NOMO-1 treated with dmso at 0.1 percent for 144 hours (cell line): ENCODE data around the gene NAP1L4.

ENCODE experiments used
- DNase-seq: peaks from one replicate; lab custom pipeline; 2025; ENCODE audit not compliant: unreplicated experiment; lab: John Stamatoyannopoulos, UW

The NAP1L4 gene

DNA sequence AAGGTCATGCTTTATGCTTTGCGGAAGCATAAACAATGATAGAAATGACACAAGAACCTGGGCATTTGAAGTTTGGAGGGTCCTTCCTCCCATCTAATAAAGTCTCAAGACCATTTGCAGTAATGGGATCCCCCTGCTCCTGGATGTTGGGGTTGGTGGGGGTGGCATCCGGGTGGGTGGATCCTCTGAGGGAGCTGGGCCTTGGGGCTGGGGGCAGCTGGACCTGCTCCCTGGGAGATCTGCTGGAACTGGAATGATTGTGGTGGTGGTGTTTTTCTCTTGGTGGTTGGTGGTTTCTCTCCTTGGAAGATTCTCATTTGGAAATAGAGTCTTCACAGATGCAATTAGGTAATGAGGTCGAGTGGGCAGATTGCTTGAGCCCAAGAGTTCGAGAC is 2.2 kb upstream of the NAP1L4 start:
- DNase-seq, result no peak

DNA sequence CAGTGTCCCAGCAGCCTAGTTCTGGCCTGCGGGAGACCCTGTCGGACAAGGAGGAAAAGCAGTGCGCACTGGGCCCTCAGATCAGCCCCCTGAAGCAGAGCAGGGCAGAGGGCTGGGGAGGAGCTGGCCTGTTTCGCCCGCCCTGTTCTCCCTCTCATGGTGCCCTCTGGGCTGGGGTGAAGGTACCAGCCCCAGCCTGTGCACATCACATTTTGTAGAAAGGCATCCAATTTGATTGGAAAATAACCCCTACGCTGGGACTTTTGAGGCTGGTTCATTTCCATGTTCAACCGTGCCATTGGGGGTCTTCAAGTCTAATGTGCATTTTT is 832 bp upstream of the NAP1L4 start:
- no peak for DNase-seq

GRCh38 chr11:2991452-2992233 is 486 bp downstream of the NAP1L4 start:
- DNase-seq, result peak; percentile 44

DNA sequence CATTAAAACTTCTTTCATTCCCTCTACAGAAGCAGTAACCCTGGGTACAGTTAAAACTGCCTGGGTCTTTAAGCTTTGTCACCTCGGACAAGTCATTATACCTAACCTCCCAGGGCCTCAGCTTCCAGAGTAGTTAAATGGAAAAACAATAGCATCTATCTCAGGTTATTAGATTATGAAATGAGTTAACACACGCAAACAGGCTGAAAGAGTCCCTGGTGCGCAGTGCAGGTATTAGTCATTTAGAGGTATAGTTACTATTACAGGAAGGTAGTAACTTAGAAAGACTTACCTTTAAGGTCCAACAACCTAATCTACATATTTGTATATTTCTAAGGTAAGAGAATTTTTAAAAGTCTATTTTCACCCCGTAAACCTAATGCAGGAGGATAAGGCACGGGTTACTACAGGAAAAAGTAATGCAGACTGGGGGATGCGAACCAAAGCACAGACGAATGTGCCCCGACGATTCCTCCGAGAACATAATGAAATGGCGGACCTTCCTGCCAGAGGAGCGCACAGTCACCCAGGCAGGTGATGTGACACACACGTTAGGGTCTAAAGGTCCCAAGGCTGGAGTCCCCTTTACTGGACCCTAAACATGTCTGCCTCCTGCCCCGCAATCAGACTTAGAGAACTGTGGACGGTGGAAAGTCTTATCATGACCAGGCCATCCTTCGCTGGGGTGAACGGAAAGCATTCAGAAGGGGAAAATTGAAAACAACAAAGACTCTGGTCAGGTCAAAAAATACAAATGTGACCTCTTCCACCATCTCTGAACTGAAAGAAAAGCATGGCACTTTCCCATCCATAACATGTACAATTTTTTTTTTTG is 1.3 kb downstream of the NAP1L4 start:
- DNase-seq, result no peak

- DNase-seq, result no peak
Measured at GRCh38 chr11:2989551-2989950, 2.6 kb downstream of the NAP1L4 start.

DNA sequence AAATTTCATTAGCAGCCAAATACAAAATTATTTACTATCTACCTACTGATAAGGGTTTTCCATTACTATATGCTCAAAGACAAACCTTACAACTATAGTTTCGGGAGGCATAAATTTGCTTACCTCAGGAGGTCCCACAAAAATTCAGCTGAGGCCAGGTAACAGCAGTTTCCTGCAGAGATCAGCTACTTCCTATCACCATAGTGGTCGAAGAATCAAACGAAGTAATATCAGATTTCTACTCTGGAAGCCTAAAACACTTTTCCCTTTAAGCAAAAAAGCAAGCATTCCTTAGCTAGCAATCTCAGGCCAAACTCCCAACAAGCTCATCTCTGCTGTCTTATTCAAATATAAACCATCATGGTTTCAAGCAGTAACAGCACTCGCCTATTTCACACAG is 3.1 kb downstream of the NAP1L4 start:
- DNase-seq, result no peak

GRCh38 chr11:2987881-2988861 is 4.0 kb downstream of the NAP1L4 start:
- no peak for DNase-seq

- no peak for DNase-seq
Measured at GRCh38 chr11:2983908-2984307, 8.2 kb downstream of the NAP1L4 start.

GRCh38 chr11:2982214-2982613 is 9.9 kb downstream of the NAP1L4 start:
- DNase-seq, result no peak

DNA sequence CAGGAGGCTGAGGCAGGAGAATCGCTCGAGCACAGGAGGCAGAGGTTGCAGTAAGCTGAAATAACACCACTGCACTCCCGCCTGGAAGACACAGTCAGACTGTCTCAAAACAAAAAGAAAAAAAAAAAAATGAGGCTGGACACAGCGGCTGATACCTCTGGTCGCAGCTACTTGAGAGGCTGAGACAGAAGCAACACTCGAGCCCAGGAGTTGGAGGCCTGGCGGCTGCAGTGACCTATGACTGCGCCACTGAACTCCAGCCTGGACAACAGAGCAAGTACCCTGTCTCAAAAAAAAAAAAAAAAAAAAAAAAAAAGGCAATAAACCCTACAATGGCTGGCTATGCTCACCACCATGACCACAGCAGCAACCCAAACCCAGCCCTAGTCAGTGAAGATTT is 11.0 kb downstream of the NAP1L4 start:
- no peak for DNase-seq

DNA sequence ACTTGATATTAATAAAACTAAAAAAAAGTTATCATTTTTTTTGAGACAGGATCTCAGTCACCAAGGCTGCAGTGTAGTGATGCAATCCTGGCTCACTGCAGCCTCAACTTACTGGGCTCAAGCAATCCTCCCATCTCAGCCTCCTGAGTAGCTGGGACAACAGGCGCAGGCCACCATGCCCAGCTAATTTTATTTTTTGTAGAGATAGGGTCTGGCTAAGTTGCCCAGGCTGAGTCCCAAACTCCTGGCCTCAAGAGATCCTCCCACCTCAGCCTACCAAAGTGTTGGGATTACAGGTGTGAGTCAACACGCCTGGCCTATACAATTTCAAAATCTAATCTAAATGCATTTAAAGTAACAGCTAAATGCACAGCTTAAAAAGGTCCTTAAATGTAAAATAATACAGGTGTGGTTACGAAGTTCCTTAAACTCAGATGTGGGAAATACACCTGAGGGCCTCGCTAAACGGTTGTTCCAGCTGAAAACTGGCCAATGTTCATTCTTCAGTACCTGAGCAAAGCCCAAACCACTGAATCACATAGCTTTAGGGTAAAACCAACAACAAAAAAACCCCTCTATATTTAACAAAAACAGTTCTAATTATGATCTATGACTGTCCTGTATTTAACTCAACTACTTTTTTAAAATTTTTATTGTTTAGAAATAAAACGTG is 11.8 kb downstream of the NAP1L4 start:
- DNase-seq, result no peak

GRCh38 chr11:2977113-2977512 is 15.0 kb downstream of the NAP1L4 start:
- DNase-seq, result no peak

- no peak for DNase-seq
Measured at GRCh38 chr11:2976294-2977063, 15.7 kb downstream of the NAP1L4 start.

DNA sequence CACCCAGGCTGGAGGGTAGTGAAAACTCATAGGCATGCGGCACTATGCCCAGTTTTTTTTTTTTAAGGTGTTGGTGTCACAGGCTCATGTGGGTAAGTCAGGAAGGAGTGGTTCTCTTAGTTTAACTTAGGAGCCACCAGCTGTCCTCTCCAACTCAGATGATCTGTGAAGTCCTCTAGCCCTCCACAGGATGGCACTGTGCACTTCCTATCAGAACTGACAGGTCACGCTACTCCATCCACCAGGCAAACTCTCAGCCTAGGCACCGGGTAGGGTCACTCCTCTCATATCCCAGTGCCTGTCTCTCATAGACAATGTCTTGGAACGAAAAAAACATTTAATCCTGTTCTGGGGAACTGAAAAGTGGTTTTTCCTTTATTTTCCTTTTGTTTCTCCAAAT is 16.5 kb downstream of the NAP1L4 start:
- peak; percentile 10 for DNase-seq

GRCh38 chr11:2974272-2974671 is 17.9 kb downstream of the NAP1L4 start:
- DNase-seq, result no peak

GRCh38 chr11:2968341-2968900 is 23.7 kb downstream of the NAP1L4 start:
- DNase-seq, result no peak

GRCh38 chr11:2964782-2965181 is 27.3 kb downstream of the NAP1L4 start:
- DNase-seq, result no peak

DNA sequence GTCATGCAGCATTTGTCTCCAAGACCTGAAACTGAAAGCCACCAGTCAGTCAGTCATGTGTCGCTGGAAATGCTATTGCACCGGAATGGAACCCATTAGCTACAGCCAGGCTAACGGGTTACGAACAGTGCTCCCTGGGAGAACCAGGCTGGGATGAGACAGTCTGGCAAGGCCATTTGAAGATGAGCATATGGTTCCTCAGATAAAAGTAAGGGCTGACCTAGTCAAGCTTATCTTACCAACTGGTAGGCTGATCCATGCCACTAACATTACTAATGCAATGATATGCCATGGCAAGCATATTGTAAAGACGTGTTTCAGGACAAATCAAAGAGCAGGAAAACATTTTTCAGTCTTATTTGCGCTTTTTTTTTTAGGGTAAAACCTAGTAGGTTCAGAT is 28.4 kb downstream of the NAP1L4 start:
- no peak for DNase-seq

DNA sequence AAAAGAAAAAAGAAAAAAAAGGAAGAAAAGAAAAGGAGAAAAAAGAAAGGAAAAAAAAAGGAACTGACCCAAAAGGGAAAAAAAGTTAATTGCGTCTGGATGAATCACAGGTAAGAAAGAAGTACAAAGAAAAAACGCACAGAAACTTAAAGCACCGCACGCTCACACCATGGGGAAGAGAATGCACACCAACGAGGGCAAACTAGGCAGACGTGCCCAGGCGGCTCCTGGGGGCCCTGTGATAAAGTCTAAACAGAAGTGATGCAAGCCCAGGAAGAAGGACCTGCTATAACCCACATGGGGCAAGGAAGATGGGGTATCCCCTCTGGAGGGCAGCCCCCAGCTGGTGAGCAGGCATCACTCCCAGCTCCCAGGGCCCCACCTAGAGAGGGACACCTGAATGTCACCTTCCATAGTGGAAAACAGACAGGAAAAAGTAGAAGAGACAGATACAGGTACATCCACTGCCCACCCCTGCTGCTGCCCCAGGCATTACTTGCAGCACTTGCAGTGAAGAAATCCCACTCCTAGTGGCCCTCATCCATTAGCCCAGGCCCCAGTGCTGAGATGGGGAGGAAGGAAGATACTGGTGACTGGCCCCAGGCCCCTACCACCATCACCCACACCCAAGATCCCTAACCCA is 28.9 kb downstream of the NAP1L4 start:
- DNase-seq, result peak; percentile 6
